Loucy (cell line): ENCODE measurements around the gene FOXO6.

Source experiments
- CTCF ChIP-seq: fragments of 200-600 bp; sonication (generic); conservative IDR thresholded peaks from 2 replicates; pipeline ENCODE4 v1.5.1; 2014; ENCODE audit warnings: mild to moderate bottlenecking, antibody characterized with exemption, low read length
- EZH2phosphoT487 ChIP-seq: fragments of 200-600 bp; IDR thresholded peaks from 2 replicates; pipeline ENCODE4 v1.6.1; 2018; ENCODE audit warnings: antibody characterized with exemption, mild to moderate bottlenecking, moderate library complexity, borderline replicate concordance

GRCh38 chr1:41329662-41330587 is 31.3 kb upstream of the FOXO6 start:
- TF ChIP-seq CTCF (no peak), EZH2phosphoT487 (no peak)
